ENCODE data around the gene TMTC2.
"Not testable (repeated sequence)": the region's sequence is repeated elsewhere in the genome, so short reads cannot be mapped to it uniquely, and the experiment has no call there.

The TMTC2 gene

DNA sequence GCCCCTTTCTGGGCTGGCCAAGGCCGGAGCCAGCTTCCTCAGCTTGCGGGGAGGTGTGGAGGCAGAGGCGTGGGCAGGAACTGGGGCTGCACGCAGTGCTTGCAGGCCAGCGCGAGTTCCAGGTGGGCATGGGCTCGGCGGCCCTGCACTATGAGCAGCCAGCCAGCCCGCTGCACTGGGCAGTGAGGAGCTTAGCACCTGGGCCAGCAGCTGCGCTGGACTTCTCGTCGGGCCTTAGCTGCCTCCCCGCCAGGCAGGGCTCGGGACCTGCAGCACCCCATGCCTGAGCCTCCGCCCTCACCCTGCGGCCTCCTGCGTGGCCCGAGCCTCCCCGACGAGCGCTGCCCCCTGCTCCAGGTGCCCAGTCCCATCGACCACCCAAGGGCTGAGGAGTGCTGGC, 42.0 kb downstream of the TMTC2 start:
- DNase-seq (ENCODE audit: low read depth), result no peak

DNA sequence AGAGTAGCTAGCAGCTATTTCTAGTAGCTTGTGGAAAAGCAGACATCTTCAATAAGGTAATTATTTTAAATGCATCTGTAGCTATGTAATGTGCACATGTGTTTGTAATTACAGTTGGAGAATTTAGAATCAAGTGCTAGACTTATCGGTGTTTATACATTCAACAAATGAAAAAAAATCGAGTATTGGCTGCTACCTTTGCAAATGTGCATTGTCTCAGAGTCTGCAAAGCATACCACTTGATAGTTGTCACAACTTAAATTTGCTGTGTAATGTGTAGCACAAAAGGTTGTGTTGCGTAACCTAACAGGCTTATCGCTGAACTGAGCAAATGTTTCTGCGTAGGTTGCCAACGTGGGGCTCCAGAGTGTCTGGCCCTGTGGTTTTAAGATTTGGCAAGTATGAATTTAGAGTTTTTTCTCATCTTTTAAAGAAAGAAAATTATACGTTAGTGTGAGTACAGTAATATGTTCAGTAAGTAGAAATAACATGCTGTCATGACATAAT, 44.3 kb downstream of the TMTC2 start:
- no peak for DNase-seq (ENCODE audit: low read depth)

DNA sequence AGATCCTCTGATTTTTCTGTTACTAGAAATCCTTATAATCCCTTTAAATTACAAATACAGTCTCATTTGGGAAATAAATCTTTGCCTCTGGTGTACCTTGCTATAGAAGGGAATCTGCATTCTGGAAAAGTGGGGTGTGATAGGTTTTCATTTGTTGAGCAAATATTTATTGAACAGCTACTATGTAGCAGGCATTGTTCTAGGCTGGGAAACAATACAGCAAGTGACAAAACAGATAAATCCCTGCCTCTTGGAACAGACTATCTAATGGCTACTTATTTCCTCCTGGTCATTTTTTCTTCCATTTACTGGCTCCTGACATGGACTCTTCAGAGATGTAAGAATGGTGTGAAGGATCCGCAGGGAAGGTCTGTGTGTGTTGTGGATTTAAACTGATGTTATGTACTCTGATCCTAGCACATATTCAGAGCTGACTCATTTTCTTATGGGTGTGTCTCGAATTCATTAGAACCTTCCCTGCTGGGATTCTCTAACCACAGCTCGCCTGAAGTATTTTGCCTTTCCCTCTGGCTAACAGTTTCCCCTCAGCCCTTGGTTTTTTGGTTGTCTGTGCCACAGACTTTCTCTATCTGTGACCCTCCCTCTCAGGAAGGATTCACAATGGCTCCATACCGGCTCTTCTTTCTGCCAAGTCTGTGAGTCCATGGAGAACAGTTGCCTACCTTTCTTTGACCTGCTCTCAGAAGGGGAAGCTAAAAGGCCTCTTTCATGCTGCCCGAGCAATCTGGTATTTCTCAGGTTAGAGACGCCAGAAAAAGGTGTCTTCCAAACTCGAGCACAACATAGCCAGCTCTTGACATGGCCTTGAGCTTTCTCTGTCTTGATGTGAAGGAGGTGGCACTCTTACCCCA, 53.7 kb downstream of the TMTC2 start:
- DNase-seq (ENCODE audit: low read depth), result no peak

DNA sequence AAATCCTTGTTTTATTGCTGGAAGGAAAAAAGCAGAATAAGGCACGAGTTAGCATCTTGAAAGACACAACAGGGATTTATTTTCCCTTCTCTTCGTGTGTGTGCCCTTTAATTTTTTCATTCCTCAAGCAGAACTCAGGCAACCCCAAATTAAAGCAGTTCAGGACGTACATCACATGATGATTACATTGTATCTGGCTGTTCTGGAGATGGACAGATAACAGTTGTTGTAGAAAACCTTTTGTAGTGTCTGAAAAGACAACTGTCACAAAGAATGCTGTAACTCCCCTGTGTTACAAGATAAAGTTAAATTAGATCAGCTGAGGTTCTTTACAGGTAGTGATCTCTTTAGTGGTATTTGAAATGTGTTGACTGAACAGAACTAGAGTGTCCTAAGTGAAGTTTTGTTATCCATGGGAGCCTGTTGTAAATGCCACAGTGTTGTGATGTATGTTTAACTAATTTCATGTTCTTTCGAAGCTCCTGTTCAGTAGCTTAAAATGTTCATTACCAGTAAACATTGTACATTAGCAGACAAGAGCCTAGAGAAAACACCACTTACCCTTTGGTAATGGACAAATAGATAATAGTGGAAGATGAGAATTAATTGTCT, 58.5 kb downstream of the TMTC2 start:
- DNase-seq (ENCODE audit: low read depth), result no peak

DNA sequence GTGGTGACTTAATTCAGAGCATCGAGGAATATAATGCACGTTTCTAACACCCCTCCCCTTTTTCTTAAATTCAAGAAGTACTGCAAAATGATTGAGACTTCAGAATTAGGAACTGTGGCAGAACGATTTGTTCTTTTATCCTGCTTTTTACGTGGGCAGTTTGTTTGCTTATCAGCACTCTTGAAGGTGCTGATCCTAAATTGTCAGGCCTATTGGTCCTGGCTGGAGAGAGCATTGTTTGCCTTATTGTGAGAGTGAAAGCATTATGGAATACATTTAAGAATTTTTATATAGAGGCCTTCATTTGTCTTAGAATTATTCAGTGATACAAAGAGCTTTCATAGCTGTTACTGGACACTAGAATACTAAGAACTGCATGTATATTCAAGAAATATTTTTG, 59.1 kb downstream of the TMTC2 start:
- no peak for DNase-seq (ENCODE audit: low read depth)

DNA sequence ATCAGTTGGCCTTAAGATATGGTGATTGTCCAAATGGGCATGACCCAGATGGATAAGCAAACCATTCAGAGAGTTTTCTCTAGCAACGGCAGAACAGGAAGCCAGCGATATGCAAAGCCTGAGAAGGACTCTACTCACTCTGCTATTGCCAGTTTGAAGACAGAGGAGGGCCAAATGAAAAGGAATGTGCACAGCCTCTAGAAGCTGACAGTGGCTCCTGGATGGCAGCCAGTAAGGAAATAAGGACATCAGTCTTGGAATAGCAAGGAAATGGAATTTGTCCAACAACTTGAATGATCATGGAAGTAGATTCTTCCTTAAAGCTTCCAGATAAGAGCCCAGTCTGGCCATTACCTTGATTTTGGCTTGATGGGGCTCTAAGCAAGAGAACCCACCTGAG, 60.0 kb downstream of the TMTC2 start:
- no peak for DNase-seq (ENCODE audit: low read depth)

DNA sequence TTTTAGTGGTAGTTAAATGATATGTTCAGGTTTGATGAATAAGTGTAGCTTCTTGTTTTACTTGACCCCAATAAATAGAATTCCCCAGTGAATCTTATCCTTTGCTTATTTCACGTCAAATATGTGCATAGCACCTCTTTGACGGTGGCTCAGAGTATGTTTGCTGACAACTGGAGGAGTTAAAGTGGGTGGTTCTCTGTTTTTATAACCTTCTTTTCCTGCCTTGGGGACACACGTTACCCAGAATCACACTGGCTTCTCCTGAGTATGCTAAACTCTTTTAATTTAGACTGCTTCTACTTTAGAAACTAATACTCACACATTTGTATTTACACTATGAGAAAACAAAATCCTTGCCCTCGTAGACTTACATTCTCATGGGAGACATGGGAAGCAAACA, 62.3 kb downstream of the TMTC2 start:
- DNase-seq (ENCODE audit: low read depth), result no peak

DNA sequence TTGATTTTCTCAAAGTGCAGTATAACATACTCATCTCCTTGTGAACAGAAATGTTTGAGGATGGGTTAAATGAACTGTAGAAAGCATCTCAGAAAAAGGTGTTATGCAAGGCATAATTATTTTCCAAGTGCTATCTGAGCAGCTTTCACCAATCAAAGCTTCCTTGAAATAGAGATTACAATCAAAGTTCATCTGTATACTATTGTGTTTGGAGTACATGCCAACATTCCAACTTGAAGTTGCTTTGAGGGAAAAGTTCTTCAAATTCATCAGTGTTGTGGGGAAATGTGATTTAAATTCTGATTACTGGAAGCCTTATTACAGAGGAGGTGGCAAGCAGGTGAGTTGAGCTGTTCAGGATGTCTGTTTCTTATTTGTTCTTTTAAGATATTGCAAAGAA, 68.2 kb downstream of the TMTC2 start:
- no peak for DNase-seq (ENCODE audit: low read depth)

DNA sequence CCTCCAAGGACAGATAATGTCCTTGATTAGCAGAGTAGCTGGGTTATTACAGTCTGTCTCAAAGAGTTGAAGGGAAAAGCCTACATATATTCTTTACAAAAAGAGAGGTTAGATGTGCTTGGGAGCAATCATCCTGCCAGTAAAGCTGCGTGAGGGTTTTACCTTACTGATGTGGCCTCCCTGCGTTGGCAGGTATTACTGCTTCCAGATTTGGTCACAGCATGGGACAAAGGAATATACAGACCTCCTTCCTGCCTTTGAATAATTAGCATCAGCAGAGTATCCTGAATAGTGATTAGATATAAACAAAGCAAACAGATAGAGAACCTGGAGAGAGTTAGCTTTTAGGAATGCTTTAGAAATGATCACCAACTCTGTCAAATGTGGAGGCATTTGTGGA, 69.6 kb downstream of the TMTC2 start:
- no peak for DNase-seq (ENCODE audit: low read depth)

DNA sequence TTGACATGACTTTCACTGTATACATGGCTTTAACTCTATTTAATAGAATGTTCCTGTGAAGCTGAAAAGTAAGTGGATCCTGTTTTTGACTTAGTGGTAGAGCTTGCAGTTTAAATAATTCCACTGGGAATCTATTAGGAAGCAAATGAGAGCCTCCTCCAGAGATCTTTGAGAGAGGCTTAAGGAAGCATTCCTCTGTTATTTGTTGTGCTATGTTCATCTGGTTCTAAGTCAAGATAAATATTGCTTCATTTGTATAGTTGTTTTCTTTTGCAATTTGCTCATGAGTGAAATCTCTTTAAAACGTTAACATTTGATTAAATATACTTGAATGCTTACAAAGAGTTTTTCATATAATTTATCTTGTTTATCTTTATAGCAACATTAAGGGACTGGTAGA, 70.4 kb downstream of the TMTC2 start:
- no peak for DNase-seq (ENCODE audit: low read depth)

DNA sequence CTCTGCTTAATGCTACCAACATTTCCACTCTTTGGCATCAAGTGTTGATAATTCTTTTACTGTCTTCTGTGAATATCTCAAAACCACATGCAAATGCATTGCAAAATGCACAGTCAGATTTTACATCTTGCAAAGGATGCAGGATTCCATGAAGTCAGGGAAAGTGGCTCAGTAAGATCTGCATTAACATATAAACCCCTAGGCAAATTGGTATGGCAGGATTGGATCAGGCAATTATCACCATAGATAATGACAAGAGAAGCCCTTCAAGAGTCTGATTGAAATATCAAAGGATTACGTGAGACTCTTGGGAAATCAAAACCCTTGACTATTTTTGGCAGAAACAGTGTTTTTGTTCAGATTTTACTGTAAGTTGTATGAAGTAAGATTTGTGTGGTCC, 71.0 kb downstream of the TMTC2 start:
- no peak for DNase-seq (ENCODE audit: low read depth)

DNA sequence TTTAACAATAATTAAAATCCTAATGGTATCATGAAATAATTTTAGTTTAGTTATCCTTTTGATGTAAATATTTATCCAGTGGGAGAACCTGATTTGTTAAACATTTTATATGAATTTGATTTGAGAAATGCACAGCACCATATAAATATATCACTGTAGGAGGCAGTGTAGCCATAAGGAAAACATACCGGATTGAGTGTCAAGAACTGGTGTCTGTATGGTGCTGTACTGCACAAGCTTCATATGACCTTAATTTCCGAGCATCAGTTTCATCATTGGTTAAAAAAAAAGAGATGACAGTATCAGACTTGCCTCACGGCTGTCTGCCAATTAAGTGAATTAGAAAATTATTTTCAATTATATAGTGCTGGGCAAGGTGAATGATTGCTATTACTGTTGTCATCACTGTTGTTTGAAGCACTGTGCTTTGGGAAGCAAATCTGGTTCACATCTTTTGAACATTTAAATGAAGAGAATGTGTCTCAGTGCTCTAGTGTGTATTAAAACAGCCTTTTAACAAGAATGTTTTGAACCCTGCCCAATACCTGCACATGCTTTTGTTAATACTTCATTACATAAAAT, 72.1 kb downstream of the TMTC2 start:
- no peak for DNase-seq (ENCODE audit: low read depth)

DNA sequence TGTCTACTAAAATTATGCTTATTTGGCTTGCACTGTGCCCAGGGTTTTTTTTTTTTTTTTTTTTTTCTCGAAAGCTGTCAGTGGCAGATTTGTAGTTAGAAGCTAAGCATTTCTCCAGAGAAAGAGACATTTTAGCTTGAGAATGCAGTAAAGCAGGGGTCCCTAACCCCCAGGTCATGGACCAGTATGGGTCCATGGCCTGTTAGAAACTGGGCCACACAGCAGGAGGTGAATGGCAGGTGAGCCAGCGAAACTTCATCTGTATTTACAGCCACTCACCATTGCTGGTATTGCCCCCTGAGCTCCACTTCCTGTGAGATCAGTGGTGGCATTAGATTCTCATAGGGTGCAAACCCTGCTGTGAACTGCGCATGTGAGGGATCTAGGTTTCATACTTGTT, 73.7 kb downstream of the TMTC2 start:
- no peak for DNase-seq (ENCODE audit: low read depth)

DNA sequence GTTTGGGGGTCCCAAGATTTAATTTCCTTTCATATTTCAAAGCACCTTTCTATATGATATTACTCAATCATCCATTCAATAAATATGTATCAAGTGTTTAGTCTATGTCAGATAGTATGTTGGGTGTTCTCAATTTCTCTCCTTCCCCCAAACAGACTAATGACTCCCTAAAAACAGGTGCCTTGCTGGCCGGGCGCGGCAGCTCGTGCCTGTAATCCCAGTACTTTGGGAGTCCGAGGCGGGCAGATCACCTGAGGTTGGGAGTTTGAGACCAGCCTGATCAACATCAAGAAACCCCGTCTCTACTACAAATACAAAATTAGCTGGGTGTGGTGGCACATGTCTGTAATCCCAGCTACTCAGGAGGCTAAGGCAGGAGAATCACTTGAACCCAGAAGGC, 78.5 kb downstream of the TMTC2 start:
- not testable (repeated sequence) for DNase-seq (ENCODE audit: low read depth)

DNA sequence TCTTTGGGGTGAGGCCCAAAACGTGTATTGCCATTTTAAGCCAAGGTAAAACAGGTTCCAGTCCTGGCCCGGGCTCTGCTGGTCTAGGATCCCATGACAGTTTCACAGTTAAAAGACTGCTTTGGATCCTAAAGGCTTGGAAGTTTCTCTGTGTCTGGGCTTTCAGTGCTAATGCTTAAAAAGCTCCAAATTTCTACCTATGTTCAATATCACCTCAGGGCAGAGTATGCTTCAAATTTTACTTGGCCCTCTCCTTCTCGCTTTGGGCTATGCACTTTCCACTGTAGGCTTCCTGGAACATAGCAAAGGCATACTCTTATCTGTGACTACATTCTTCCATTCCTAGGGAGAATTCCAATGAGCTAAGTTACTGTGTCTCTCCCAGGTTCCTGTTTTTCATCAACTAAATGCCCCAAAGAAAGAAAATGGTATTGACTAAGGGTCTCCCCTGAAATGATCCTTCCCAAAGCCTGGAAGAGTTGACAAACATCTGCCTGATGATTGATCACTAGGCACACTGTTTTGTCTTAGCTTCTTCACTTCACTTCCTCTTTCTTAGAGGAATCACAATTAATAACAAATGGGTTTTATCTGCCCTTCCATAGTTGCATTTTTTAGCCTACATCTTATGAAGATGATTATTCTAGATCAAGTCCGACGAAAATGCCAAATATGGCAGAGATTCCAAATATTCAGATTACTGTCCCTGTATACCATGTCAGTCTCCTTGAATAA, 79.4 kb downstream of the TMTC2 start:
- DNase-seq (ENCODE audit: low read depth), result no peak

DNA sequence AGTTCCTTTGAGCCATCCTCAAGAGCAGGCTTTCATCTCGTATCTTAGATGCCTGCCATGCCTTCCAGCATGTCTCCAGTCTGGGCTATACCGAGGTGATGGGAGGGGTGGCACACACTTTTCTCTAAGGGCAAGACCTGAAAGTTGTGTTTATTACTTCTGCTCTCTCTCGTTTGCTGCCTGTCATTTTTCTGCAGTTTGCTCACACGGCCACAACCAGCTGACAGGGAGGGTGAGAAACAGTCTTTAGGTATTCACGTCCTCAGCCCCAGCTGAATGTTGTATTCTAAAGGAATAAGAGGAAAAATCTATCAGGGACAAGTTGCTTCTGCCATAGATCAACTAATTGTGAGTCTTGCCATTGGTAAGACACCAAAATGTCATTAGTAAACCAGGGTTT, 88.0 kb downstream of the TMTC2 start:
- DNase-seq (ENCODE audit: low read depth), result no peak

DNA sequence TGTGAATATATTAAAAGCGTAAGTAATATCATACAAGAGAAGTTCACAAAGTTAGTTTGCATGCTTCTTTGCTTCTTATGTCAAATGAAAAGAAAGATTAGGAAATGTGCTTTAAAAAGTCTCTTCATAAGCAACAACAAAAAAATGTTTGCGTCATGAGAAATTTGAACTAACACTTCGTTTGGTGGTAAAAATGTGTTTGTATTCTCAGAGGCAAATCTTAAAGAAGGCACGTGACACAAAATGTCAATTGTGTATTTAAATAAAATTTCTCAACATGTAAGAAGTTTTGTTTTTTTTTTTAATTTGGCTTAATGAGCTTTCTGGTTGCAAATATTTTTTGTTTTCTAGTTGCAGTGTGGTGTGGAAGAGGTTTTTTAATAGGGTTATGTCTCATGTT, 93.8 kb downstream of the TMTC2 start:
- DNase-seq (ENCODE audit: low read depth), result no peak

DNA sequence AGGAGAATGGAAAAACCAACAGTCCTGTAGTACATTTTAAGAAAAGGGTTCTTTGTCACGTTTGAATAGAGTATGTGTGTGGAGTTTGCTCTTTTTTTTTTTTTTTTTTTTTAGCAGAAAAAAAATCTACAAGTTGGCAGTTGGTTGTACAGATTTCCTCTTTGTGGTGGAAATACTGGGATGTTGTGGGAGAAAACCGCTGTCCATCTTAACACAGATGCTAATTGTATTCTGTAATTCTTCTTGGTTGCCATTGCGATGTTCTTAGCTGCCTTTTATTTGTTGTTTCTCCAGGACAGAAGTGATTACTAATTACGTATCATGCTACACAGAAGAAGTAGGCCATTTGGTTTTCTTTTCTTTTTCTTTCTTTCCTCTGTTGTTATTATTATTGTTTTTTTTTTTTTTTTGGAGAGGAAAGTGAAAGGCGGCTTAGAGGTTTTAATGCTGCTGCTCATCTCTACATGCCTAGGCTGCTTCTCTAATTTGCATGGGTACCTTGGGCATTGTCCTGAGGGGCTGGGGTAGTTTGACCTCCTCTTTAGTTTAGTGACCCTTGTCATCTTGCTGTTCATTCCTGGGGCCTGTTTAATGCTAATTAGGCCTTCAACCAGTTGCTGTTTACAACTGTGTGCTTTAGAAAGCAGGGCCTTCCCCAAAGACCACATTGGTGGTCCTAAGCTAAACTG, 94.7 kb downstream of the TMTC2 start:
- no peak for DNase-seq (ENCODE audit: low read depth)

DNA sequence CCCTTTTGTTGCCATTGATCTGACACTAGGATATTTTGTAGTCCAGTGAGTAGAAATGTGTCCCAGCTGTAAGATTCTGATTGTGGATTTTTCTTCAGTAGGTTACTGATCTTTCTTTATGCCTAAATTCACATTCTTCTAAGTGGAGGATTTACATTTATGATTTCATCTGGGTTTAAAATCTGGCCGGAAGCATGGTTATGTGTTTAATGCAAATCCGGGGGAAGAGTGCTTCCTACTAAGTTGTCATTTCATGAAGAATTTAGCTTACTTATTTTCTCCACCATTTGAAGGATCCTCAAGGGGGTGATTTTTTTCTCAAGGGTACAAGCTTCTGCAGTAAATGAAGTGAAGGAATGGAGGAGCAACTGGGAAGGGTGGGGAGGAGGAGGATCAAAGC, 96.7 kb downstream of the TMTC2 start:
- no peak for DNase-seq (ENCODE audit: low read depth)

DNA sequence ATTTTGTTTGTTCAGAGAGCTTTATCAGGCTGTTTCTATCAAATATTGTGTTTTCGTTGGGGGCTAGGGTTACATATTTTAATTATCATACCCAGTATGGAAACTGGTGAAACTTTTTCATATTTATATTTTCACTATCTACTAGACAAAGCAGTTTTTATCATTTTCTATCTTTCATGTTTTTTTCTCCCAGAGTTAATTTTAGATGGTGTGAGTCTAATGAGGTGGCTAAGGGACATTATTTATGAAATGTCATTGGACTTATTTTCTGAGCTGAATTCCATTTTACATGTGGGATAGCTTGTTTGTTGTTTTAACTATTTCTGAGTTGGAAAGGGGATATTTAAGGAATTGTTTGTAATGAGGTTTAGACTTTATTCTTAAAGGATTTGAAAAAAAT, 100.3 kb downstream of the TMTC2 start:
- no peak for DNase-seq (ENCODE audit: low read depth)

DNA sequence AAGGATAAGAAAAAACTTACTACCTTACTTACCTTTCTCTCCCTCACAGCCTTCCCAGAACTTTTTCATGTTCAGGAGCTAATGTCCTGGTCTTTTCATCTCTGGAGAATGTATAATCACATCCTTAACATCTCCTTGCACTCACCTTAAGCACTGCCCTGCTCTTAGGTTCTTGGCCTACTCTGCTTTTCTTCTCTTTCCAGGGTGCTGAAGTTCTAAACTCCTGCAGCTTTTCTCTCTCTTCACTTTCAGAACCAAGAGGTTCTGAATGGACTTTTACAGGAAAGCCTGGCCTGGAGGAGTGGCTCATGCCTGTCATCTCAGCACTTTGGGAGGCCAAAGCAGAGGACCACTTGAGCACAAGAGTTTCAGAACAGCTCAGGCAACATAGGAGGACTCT, 101.9 kb downstream of the TMTC2 start:
- DNase-seq (ENCODE audit: low read depth), result no peak

DNA sequence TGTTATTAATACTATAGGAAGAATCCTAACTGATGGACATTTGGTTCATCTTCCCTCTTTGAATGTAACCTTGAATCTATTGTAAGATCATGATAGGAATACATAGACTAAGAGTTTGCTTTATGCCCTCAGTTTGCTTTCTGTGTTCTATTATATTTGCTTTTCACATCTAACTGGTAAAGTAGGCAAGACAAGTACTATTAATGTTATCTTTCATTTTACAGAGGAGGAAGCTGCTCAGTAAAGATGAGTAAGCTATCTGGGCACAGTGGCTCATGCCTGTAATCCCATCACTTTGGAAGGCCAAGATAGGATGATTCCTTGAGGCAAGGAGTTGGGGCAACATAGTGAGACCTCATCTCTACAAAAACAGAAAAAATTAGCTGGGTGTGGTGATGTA, 103.0 kb downstream of the TMTC2 start:
- no peak for DNase-seq (ENCODE audit: low read depth)

Measured in stimulated activated CD4-positive, alpha-beta T cell treated with anti-CD3 and anti-CD28 coated beads, Interleukin-2, amount 100 ng/mL, for 4 hours (primary cell).